Smooth muscle cell (in vitro differentiated cells): ENCODE data around the gene ADGRL4. TPM values are rescaled to one million over a fixed set of nuclear protein-coding genes. Genes with fewer than 3 reads are reported as not detected.

ENCODE experiments used
- DNase-seq: peaks from one replicate; lab custom pipeline; 2025; ENCODE audit not compliant: unreplicated experiment; lab: John Stamatoyannopoulos, UW
- H2AFZ ChIP-seq: fragments of 200-600 bp; sonication (generic); 2 replicates; pipeline ENCODE4 v1.6.0; 2016; ENCODE audit warnings: antibody characterized with exemption, low read depth, mild to moderate bottlenecking
- H3F3A ChIP-seq: fragments of 200-600 bp; sonication (generic); 2 replicates; pipeline ENCODE4 v1.6.0; 2017; ENCODE audit warnings: antibody characterized with exemption, low read depth
- H3K27ac ChIP-seq: fragments of 200-600 bp; sonication (generic); 2 replicates; pipeline ENCODE4 v1.5.1; 2016; ENCODE audit warnings: low read depth, mild to moderate bottlenecking
- H3K27me3 ChIP-seq: fragments of 200-600 bp; sonication (generic); 2 replicates; pipeline ENCODE4 v1.6.1; 2016; ENCODE audit warnings: low read depth, mild to moderate bottlenecking
- H3K36me3 ChIP-seq: fragments of 200-600 bp; sonication (generic); 2 replicates; pipeline ENCODE4 v1.5.1; 2016; ENCODE audit warnings: low read depth
- H3K4me1 ChIP-seq: fragments of 200-600 bp; sonication (generic); 2 replicates; pipeline ENCODE4 v1.5.1; 2016; ENCODE audit warnings: low read depth
- H3K4me2 ChIP-seq: fragments of 200-600 bp; sonication (generic); 2 replicates; pipeline ENCODE4 v1.6.0; 2016; ENCODE audit warnings: mild to moderate bottlenecking
- H3K4me3 ChIP-seq: fragments of 200-600 bp; sonication (generic); 2 replicates; pipeline ENCODE4 v1.5.1; 2016; ENCODE audit warnings: mild to moderate bottlenecking
- H3K79me2 ChIP-seq: fragments of 200-600 bp; sonication (generic); 2 replicates; pipeline ENCODE4 v1.6.0; 2016; ENCODE audit warnings: low read depth, mild to moderate bottlenecking
- H3K9ac ChIP-seq: fragments of 200-600 bp; sonication (generic); 2 replicates; pipeline ENCODE4 v1.6.0; 2016; ENCODE audit warnings: low read depth
- H3K9me3 ChIP-seq: fragments of 200-600 bp; sonication (generic); replicated peaks from 2 replicates; pipeline ENCODE4 v1.5.1; 2016; ENCODE audit warnings: low read depth
- H4K20me1 ChIP-seq: fragments of 200-600 bp; sonication (generic); 2 replicates; pipeline ENCODE4 v1.6.0; 2016; ENCODE audit warnings: low read depth
- WGBS: methylation state at CpG from one replicate; pipeline ENCODE4 v1.1.7; 2016; ENCODE audit warnings: low lambda C conversion rate; 5-methylcytosine and 5-hydroxymethylcytosine counted together
- polyA plus RNA-seq: library from polyadenylated mRNA; unstranded; fragments of >200 nt; fragmentation: Nextera tagmentation; extraction: Ambion mirVana; gene quantifications from 2 replicates; pipeline ENCODE4 v1.2.1, GENCODE V29; 2016
- total RNA-seq: library from RNA; depleted of rRNA; stranded (reverse); fragments of >200 nt; gene quantifications from 2 replicates; pipeline ENCODE4 v1.2.3, GENCODE V29; 2014
- TF ChIP-seq, protein P1 (sequence below): fragments of 200-600 bp; sonication (generic); IDR thresholded peaks from 2 replicates; pipeline ENCODE4 v1.5.1; 2017; ENCODE audit warnings: borderline replicate concordance, mild to moderate bottlenecking, antibody characterized with exemption; ENCODE audit not compliant: insufficient read depth, poor library complexity, severe bottlenecking

Gene ADGRL4
- total and polyA plus RNA-seq, 2 experiments from 2014 or later, result 2.7 to 3.1 TPM

DNA sequence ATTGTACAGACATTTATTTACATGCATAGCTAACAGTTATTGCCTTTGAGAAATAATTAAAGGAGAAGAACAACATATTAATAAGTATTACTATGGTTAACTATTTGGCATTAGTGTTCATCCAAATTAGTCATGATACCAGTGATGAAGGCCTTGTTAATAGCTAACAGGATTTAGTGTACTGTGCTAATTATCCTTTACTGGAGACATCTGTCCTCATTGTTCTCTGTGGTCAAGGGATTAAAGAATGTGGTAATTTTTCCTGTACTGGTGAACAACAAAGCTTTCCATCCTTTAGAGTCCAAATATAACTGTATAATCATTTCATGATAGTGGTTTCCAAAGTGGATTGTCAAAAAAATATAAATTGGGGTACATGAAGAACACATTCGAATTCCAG, 103.9 kb downstream of the ADGRL4 start:
- no peak overlapping the region for H2AFZ ChIP-seq
- no peaks in the 10 kb centered on the region for H3K36me3 ChIP-seq
- TF ChIP-seq, protein P1, sequence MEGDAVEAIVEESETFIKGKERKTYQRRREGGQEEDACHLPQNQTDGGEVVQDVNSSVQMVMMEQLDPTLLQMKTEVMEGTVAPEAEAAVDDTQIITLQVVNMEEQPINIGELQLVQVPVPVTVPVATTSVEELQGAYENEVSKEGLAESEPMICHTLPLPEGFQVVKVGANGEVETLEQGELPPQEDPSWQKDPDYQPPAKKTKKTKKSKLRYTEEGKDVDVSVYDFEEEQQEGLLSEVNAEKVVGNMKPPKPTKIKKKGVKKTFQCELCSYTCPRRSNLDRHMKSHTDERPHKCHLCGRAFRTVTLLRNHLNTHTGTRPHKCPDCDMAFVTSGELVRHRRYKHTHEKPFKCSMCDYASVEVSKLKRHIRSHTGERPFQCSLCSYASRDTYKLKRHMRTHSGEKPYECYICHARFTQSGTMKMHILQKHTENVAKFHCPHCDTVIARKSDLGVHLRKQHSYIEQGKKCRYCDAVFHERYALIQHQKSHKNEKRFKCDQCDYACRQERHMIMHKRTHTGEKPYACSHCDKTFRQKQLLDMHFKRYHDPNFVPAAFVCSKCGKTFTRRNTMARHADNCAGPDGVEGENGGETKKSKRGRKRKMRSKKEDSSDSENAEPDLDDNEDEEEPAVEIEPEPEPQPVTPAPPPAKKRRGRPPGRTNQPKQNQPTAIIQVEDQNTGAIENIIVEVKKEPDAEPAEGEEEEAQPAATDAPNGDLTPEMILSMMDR, result no peak
- H3K27ac ChIP-seq, result no peak overlapping the region
- H4K20me1 ChIP-seq, result no peaks in the 10 kb centered on the region
- no peak overlapping the region for H3K9ac ChIP-seq
- no peak overlapping the region for H3K4me2 ChIP-seq
- H3F3A ChIP-seq, result no peaks in the 10 kb centered on the region
- no peaks in the 10 kb centered on the region for H3K4me1 ChIP-seq
- WGBS, result 78% methylated on average over 1 of the region's 1 CpG
- H3K79me2 ChIP-seq, result no peaks in the 10 kb centered on the region
- no peaks in the 10 kb centered on the region for H3K27me3 ChIP-seq
- no peak overlapping the region for H3K4me3 ChIP-seq
- no peak for DNase-seq
- H3K9me3 ChIP-seq, result no peaks in the 10 kb centered on the region

DNA sequence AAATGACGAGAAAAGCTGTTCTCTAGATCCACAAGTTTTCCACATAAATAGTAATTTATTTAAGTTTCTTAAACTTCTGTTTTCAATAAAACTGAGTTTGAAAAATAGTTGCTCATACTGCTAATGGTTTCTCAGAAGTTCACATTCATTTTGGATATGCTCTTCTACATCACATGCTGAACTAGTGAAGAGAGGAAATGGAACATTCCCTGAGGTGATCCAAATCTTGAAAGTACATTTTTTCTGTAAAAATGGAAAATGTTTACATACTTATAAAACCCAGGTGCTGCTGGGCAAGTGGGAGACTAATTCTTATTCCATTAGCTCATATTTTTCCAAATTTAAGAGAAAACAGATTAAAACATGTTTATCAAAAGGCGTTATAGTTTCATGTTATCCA, 111.7 kb downstream of the ADGRL4 start:
- no peaks in the 10 kb centered on the region for H3K79me2 ChIP-seq
- H3K4me2 ChIP-seq, result no peak overlapping the region
- no peaks in the 10 kb centered on the region for H3K9me3 ChIP-seq
- H4K20me1 ChIP-seq, result no peaks in the 10 kb centered on the region
- H3K27me3 ChIP-seq, result no peaks in the 10 kb centered on the region
- H2AFZ ChIP-seq, result no peak overlapping the region
- H3K4me1 ChIP-seq, result no peaks in the 10 kb centered on the region
- TF ChIP-seq, protein P1, result no peak
- no peak overlapping the region for H3K4me3 ChIP-seq
- H3K27ac ChIP-seq, result no peak overlapping the region
- 77% methylated on average over 2 of the region's 2 CpGs for WGBS
- DNase-seq, result no peak
- H3K36me3 ChIP-seq, result no peaks in the 10 kb centered on the region
- H3F3A ChIP-seq, result no peaks in the 10 kb centered on the region
- no peak overlapping the region for H3K9ac ChIP-seq

DNA sequence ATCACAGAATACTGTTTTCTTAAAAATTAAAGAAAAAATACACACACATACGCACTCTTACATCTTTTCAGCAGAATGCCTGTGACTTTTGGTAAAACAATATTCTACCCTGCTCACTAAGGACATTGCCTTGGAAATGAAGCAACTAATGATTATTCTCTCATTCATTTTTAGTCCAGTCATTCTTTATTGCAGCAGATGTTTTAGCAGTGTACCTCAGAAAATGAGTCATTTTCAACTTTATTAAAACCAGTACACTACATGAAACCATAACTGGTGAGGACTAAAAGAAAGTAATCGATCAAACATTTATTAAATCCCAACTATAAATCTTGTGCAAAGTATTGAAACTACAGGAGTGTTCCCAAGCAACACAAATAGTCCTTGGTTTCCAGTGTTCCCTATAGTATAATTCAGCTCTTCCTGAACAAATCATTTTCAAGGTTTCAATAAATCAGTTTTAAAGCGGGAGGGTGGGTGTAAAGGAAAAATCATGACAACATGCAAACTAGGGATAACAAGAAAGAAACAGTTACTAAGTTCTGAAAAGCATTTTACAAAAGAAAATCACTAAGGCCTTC, 114.2 kb downstream of the ADGRL4 start:
- Histone ChIP-seq H4K20me1 (no peaks in the 10 kb centered on the region), H3K36me3 (no peaks in the 10 kb centered on the region), H3K27ac (no peak overlapping the region), H3F3A (no peaks in the 10 kb centered on the region), H2AFZ (no peak overlapping the region), H3K4me2 (no peak overlapping the region), H3K9me3 (no peaks in the 10 kb centered on the region), H3K27me3 (no peaks in the 10 kb centered on the region), H3K79me2 (no peaks in the 10 kb centered on the region), H3K4me3 (no peak overlapping the region), H3K4me1 (no peaks in the 10 kb centered on the region), H3K9ac (no peak overlapping the region)
- no peak for DNase-seq
- TF ChIP-seq, protein P1, result no peak
- 93% methylated on average over 3 of the region's 3 CpGs for WGBS

DNA sequence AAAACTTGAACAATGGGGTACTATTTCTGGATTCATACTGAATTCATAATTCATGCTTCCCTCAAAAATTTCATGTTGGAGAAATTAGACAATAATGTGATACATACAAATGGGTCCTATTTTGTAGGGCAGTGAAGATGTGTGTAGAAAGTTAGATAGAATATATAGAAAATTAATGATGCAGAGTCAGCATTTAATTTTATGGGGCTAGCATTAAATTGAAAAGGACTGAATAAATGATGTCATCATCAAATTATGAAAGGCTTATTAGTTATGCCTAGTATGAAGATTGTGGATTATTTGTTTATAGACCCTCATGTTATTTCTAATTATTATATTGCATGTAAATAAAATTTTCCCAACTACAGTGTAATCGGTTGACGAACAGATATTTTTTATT, 119.1 kb downstream of the ADGRL4 start:
- WGBS, result 95% methylated on average over 2 of the region's 2 CpGs
- no peaks in the 10 kb centered on the region for H3K27me3 ChIP-seq

More for the DNA sequence above, 119.1 kb downstream of the ADGRL4 start:
- Histone ChIP-seq H3K9me3 (no peaks in the 10 kb centered on the region), H3F3A (no peaks in the 10 kb centered on the region), H3K79me2 (no peaks in the 10 kb centered on the region), H3K4me1 (peaks cover 9% of the 10 kb centered on the region), H3K27ac (no peak overlapping the region), H3K36me3 (no peaks in the 10 kb centered on the region), H3K4me2 (no peak overlapping the region), H4K20me1 (no peaks in the 10 kb centered on the region), H3K4me3 (no peak overlapping the region), H3K9ac (no peak overlapping the region), H2AFZ (no peak overlapping the region)
- no peak for DNase-seq
- TF ChIP-seq, protein P1, result no peak
